Measurements from ENCODE around the gene ZNRF3. TPM values are rescaled to one million over a fixed set of nuclear protein-coding genes. Genes with fewer than 3 reads are reported as not detected.

The ZNRF3 gene
- polyA plus RNA-seq, 1 donor (not counting 4 experiments of a cell fraction or from before 2014, with no cell fraction given), result 2.6 TPM

- Histone ChIP-seq H3K9me3 (ENCODE audit: control insufficient read depth, low read depth, low read length) (no peaks in the 10 kb centered on the region), H3K79me2 (ENCODE audit: control insufficient read depth, insufficient read depth, low read length) (no peaks in the 10 kb centered on the region), H3K4me1 (ENCODE audit: control insufficient read depth, extremely low read depth, insufficient read depth, low read length) (no peaks in the 10 kb centered on the region), H4K20me1 (ENCODE audit: control insufficient read depth, extremely low read depth, insufficient read depth, low read length) (no peaks in the 10 kb centered on the region), H3K27ac (ENCODE audit: control insufficient read depth, insufficient read depth, low read length) (no peak overlapping the region), H3K36me3 (ENCODE audit: control insufficient read depth in 2 of 2, extremely low read depth in 1 of 2, insufficient read depth in 2 of 2, low read length in 2 of 2) (peaks cover 0 to 1% of the 10 kb centered on the region in 2 experiments), H2AFZ (ENCODE audit: control insufficient read depth, low read length) (no peak overlapping the region), H3K9ac (ENCODE audit: control insufficient read depth, extremely low read depth, insufficient read depth, low read length) (no peak overlapping the region), H3K4me3 (ENCODE audit: control insufficient read depth in 2 of 3, extremely low read depth in 1 of 3, insufficient read depth in 2 of 3, low read depth in 1 of 3, low read length in 3 of 3) (no peak overlapping the region), H3K9me1 (ENCODE audit: control insufficient read depth, extremely low read depth, insufficient read depth, low read length) (no peaks in the 10 kb centered on the region), H3K27me3 (ENCODE audit: control insufficient read depth, extremely low read depth, insufficient read depth, low read length) (no peaks in the 10 kb centered on the region), H3K4me2 (ENCODE audit: control insufficient read depth, extremely low read depth, insufficient read depth, low read depth, low read length) (no peak overlapping the region)
- dilution Hi-C loops (cut with MboI; ENCODE audit: extremely low pct_ligation_motif_present, low sequenced_read_pairs), result no loop called here
- TF ChIP-seq EZH2 (IDR thresholded peaks at IDR 0.05; ENCODE audit: low read length), result no peak
- TF ChIP-seq, protein P1, sequence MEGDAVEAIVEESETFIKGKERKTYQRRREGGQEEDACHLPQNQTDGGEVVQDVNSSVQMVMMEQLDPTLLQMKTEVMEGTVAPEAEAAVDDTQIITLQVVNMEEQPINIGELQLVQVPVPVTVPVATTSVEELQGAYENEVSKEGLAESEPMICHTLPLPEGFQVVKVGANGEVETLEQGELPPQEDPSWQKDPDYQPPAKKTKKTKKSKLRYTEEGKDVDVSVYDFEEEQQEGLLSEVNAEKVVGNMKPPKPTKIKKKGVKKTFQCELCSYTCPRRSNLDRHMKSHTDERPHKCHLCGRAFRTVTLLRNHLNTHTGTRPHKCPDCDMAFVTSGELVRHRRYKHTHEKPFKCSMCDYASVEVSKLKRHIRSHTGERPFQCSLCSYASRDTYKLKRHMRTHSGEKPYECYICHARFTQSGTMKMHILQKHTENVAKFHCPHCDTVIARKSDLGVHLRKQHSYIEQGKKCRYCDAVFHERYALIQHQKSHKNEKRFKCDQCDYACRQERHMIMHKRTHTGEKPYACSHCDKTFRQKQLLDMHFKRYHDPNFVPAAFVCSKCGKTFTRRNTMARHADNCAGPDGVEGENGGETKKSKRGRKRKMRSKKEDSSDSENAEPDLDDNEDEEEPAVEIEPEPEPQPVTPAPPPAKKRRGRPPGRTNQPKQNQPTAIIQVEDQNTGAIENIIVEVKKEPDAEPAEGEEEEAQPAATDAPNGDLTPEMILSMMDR (optimal IDR thresholded peaks at IDR 0.05 in 1 of 3, IDR thresholded peaks at IDR 0.05 in 1 of 3, conservative IDR thresholded peaks at IDR 0.05 in 1 of 3; ENCODE audit: extremely low read depth in 1 of 3, insufficient read depth in 2 of 3, low read length in 3 of 3), result no peak
- DNase-seq (ENCODE audit: low read depth, low spot score) (no peak), FAIRE-seq (no peak)
Measured at GRCh38 chr22:29012952-29013351, 129.6 kb downstream of the ZNRF3 start.

- Histone ChIP-seq H2AFZ (ENCODE audit: control insufficient read depth, low read length) (no peak overlapping the region), H3K4me1 (ENCODE audit: control insufficient read depth, extremely low read depth, insufficient read depth, low read length) (no peaks in the 10 kb centered on the region), H3K9ac (ENCODE audit: control insufficient read depth, extremely low read depth, insufficient read depth, low read length) (no peak overlapping the region), H3K4me3 (ENCODE audit: control insufficient read depth in 2 of 3, extremely low read depth in 1 of 3, insufficient read depth in 2 of 3, low read depth in 1 of 3, low read length in 3 of 3) (no peak overlapping the region), H3K9me1 (ENCODE audit: control insufficient read depth, extremely low read depth, insufficient read depth, low read length) (no peaks in the 10 kb centered on the region), H3K9me3 (ENCODE audit: control insufficient read depth, low read depth, low read length) (no peaks in the 10 kb centered on the region), H3K27ac (ENCODE audit: control insufficient read depth, insufficient read depth, low read length) (no peak overlapping the region), H3K27me3 (ENCODE audit: control insufficient read depth, extremely low read depth, insufficient read depth, low read length) (no peaks in the 10 kb centered on the region), H4K20me1 (ENCODE audit: control insufficient read depth, extremely low read depth, insufficient read depth, low read length) (no peaks in the 10 kb centered on the region), H3K4me2 (ENCODE audit: control insufficient read depth, extremely low read depth, insufficient read depth, low read depth, low read length) (no peak overlapping the region), H3K36me3 (ENCODE audit: control insufficient read depth in 2 of 2, extremely low read depth in 1 of 2, insufficient read depth in 2 of 2, low read length in 2 of 2) (peaks cover 0 to 1% of the 10 kb centered on the region in 2 experiments), H3K79me2 (ENCODE audit: control insufficient read depth, insufficient read depth, low read length) (no peaks in the 10 kb centered on the region)
- TF ChIP-seq, protein P1 (optimal IDR thresholded peaks at IDR 0.05 in 1 of 3, IDR thresholded peaks at IDR 0.05 in 1 of 3, conservative IDR thresholded peaks at IDR 0.05 in 1 of 3; ENCODE audit: extremely low read depth in 1 of 3, insufficient read depth in 2 of 3, low read length in 3 of 3), result no peak
- DNase-seq (ENCODE audit: low read depth, low spot score) (no peak), FAIRE-seq (no peak)
- dilution Hi-C loops (cut with MboI; ENCODE audit: extremely low pct_ligation_motif_present, low sequenced_read_pairs), result no loop called here
Measured at GRCh38 chr22:29014293-29014692, 130.9 kb downstream of the ZNRF3 start.
